EH (cell line): ENCODE measurements around the gene TPRG1.

Experiments
- DNase-seq: peaks from one replicate; pipeline ENCODE4 v3.0.0-alpha.2; 2015; ENCODE audit warnings: low read depth

TPRG1 gene, protein sequence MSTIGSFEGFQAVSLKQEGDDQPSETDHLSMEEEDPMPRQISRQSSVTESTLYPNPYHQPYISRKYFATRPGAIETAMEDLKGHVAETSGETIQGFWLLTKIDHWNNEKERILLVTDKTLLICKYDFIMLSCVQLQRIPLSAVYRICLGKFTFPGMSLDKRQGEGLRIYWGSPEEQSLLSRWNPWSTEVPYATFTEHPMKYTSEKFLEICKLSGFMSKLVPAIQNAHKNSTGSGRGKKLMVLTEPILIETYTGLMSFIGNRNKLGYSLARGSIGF

DNA sequence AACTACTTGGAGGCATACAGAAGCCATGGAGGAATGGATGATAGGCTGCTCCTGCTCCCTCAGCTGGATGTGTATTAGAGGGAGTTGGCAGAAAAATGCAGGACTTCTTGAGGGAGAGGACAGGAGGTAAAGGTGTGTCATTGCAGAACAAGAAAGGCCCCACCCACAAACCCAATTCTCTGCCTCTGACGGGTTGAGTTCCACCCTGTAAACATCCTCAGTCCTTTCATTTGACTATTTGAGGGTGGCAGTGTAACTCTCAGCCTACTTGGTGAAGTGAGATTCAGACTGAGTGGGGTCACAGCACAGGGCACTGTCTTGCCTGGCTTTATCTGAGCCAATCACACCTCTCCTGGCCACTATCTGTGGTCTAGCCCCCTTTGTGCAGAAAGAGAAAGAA lies at the start of gene TPRG1:
Gene TPRG1, plus strand, starts transcription at position 265 of the 400 bp plus-strand sequence. CDS start 35,414 bp downstream, outside the sequence.
- DNase-seq: no peak

DNA sequence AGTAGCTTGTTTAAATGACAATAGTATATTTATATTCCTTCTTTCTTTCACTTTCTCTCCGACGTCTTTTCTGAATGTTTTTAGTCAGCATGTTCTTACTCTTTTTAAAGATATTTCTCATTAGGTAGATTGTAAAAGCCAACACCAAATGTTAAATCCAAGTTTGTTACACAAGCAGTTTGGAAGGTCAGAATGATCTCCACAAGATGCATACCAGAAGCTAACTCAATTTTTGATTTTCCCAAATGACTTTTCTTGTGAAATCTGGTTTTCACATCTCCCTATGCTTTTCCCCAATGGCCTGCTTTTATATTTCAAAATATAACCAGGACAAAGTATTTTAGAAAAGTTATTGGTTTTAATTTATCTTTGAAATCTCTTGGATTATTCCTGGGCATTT lies 49.7 kb upstream of the TPRG1 start:
- no peak for DNase-seq

DNA sequence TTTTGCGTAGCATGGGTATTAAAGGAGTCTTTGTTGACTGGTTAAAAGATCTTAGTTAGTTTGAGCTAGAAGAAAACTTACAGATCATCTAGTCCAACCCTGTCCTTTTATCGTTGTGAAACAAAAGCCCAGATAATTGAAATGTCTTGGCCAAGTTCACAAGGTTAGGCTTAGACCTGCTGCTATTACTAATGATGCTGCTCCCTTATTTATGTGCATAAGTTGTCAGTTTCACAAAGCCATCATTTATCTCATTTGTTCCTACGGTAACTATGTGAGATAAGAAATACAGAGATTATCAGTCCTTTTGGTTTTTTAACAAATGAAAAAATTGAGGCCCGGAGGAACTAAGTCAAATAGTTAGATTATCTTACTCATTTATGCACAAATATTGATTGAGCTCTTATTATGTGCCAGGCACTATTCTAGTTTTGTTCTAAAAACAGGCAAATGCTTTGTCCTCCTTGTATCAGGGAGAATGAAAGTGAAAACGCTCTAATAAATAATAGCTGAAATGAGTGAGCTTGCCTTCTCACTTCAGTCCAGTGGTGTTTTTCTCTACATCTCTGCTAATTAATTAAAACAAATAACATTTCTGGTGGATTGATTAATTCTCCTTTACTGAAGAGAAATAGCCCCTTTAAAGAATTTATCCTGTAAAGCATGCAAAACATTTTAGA lies 49.1 kb upstream of the TPRG1 start:
- no peak for DNase-seq

DNA sequence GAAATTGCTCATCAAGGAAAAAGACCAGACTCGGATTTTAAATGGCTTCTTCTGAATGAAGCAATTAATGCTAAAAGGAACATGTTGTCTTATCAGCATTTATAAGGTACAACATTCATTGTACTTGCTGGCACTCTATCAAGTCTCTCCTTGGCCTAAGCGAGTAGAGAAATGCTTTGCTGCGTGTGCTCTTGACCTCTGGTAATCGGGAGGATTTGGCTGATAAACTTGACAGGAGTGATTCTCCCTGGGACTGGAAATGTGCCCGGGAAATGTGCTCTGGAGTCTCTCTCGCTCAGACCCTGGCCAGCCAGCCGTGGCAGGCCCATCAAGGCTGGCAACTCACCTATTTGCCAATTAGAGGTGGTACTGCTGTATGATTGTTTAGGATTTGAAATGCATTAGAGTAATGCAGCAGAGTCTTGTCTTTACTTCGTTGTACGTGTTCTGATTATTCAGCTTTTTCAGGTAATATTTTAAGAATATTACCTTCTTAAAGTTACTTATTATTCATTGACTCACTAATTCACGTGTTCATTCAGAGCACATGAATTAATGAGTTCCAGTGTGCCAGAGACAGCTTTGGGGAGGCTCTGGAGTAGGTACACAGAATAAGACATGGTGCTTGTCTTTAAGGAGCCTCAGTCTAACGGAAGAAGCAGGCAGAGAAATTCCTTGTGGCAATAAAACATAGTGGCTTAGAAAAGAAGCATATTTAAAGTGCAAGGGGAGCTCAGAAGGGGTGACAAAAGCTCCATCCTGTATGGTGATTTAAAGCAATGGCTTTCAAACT lies 48.0 kb upstream of the TPRG1 start:
- no peak for DNase-seq

DNA sequence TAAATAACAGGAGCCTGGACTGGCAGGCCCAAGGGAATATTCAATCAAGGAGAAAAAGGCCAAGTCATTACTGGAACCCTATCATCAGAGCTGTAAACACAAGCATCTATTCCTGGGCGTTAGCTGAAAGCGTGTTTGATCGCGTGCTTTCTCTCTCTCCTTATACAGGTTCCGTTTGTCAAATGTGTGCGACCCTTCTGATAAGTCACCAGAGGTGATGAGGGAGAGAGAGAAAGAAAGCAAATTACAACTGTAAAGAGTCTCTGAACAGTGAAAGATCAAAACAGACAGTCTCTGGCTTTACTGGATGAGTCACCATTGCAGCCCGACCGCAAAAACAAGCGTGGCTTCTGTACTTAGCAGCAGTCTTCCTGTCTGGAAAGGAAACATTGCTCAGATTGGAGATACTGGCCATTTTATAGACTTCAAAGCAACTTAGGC lies 39.5 kb upstream of the TPRG1 start:
- DNase-seq: peak; percentile 86

DNA sequence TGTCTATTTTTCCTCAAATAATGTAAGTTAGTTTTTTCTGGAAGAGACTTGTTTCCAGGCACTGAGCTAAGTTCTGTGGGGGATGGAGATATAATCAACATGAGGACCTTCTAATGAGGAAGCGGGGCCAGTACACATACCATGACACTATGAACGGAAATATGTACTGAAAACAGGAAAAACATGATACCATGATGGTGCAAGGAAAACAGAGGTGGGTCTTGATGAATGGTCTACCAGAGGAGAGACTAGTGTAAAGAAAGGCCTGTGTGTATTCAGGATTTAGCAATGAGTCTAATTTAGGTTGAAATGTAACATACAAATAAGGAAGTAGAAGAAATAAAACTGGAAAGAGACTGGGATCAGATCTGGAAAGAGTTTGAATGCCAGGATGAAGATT lies 38.9 kb upstream of the TPRG1 start:
- DNase-seq: no peak

DNA sequence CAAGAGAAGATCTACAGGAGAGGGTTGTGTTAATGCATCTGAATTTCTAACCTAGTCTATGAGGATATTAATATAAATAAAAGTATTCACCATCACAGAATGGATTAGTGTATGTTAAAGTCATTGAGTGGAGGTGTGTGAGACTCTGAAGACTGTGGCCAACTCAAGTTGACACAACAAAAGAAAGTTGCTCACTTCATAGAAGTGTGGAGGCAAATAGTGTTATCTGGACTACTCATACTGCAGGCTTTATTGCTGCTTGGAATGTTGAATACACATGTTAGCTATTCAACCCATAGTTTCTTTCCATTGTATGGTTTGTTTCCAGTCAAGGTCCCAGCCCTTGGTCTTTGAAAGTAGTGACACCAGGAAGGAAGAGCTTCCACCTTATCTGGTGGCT lies 38.0 kb upstream of the TPRG1 start:
- no peak for DNase-seq

DNA sequence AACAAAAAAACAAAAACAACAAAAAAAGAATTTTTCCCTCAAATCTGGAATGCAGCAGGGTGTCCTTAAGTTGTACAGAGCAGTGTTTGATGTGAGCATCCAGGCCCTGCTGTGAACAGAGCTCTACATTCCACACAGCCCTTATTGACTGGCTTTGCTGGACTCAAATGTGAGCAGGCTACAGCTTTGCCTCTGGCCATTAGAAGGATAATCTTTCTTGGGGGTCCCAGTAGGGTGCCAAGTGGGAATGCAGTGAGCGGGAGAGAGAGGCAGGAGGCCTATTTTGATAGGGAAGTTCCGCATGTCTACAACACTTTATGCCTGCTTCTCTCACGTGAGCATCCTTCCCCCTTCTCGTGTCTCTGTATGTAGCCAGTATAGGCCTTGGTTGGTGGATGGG lies 34.4 kb upstream of the TPRG1 start:
- DNase-seq: no peak

DNA sequence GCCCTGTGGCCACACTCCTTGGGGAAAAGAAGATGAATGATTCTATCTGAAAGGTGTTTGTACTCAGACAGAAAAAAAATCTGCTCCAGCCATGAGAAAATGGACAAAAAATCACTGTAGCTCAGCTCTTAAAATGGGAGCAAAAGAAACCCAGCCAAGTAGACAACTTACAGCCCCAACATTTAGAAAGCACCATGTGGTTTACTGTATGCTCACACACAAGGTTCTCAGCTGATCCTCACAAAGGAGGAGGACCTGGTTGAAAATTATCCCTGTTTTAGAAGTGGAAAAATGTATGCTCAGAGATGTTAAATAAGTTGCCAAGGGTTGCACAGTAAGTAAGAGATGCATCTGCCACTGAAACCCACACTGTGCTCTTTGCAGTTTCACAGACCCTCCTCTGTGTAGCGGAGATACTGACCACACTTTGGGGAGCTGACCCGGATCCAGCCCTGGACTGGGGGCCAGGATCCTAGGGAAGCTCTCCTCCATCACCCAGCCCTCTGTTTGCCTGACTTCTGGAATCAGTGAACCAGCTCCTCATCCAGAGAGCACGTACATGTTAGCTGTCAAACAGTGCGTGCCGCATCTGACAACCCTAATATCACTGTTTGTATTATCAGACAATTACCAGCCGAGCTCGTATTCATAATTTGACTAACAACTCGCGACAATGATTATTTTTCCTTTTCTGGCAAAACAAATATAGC lies 32.7 kb upstream of the TPRG1 start:
- DNase-seq: no peak

DNA sequence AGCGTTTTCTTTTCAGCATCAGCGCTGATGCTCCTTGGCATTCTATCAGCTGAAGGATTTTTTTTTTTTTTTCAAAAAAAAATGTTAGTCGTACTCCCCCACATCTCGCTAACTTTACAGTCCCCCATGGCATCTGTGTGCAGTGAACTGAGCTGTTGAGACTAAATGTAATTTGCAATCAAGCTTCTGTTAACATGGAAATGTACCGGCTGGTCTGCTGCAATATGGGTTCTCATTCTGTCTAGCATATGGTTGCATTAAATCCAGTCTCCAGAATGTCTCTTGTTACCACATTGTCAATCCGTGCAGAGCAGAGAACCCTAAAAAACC lies 32.2 kb upstream of the TPRG1 start:
- no peak for DNase-seq

DNA sequence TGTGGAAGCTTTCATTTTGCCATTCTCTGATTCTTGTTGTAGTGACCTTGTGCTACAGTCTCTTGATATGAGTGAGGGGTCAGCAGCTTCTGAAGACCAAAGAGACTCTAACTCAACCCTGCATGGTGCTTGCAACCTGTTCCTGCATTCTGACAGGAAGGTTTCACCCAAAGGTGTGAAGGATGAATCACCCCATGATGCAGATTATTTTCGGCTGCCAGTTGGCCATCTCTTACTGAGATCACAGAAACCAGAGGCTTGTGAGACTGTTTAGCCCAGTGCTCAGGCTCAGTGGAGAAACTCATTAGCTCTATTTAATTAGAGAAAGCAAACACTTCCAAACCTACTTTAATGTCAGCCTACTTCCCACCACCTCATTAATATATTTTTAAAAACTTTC lies 29.2 kb upstream of the TPRG1 start:
- DNase-seq: no peak

DNA sequence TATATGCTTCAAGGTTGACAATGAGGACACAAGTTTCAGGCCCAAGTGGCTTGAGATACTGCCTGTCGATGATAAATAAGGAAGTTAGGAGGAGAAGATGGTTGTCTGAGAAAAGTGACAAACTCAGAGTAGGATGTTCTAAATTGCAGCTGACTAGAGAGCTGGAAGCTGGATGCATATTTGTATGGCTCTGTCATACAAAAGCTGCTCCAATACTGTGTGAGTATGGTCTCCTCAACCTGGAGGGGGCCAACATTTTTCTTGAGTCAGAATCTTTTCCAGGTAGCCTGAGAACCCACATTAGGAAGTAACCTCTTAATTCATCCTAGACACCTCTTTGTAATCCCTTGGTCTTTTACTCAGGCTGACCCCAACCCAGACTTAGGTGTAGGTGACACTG lies 28.4 kb upstream of the TPRG1 start:
- no peak for DNase-seq

DNA sequence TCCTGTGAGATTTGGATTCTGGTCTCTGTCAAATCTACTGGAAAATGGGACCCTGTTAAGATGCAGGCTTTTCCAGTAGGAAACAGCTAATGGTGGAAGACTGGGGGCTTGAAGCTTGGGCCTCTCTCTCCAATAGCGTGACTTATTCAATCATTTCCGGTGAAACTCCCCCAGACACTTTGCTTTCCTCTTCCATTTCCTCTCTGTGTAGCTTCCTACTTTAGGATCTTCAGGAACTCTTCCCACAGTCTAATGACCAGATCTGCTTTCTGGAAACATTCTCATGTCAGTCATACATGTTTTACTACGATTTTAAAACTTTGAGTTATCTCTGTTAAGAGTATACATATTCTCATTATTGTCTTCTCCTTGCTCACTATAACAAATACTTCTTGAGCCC lies 28.0 kb upstream of the TPRG1 start:
- no peak for DNase-seq

DNA sequence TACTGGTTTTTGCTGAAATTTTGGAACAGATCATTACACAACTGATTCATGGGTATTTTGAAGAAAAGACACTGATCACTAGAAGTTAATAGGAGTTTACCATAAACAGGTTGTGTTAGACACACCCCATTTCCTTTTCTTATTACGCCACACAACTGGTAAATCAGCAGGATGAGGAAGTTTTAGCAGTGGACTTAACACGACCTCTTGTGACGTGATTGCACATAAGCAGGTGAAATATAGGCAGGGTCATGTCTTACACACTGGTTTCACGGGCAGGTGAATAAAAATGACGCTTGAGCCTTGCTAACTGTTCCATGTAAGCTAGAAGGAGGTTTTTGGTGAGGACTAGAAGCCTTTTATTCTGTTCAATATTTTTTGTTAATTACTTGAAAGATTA lies 27.1 kb upstream of the TPRG1 start:
- DNase-seq: peak; percentile 12

DNA sequence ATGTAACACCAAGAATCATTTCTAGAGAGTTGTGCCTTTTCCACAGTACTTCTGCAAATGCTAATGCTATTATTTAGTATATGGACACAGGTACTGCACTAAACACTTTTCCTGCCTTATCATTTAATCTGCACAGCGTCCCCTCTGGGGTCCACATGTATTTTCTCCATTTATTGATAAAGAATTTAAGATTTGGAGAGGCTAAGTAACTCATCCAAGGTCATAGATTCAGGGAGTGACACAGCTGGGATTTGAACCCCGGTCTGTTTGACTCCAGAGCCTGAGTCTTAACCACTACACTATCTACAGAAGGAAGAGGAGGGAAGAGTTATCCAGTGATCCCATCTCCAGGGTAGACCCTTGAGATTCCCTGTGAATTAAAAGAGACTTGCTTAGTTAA lies 24.9 kb upstream of the TPRG1 start:
- DNase-seq: peak; percentile 2

DNA sequence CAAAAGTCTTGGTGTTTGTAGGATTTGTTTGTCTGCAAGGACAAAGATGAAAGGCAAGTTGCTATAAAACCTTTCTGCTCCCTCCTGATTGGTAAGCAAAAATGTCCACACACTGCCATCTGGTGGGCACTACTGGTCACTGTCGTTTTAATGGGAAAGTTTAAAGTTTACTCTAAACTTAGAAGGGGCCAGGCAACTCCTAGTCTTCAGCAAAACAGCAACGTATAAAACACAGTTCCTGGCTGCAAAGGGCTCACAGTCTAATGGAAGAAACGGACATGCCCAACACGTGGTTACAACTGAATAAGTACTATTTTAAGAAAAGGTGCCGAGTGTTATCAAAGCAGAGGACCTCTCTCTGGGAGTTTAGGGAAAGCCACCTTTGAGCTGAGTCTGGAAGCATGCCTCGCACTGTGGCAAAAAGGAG lies 23.7 kb upstream of the TPRG1 start:
- peak; percentile 65 for DNase-seq

DNA sequence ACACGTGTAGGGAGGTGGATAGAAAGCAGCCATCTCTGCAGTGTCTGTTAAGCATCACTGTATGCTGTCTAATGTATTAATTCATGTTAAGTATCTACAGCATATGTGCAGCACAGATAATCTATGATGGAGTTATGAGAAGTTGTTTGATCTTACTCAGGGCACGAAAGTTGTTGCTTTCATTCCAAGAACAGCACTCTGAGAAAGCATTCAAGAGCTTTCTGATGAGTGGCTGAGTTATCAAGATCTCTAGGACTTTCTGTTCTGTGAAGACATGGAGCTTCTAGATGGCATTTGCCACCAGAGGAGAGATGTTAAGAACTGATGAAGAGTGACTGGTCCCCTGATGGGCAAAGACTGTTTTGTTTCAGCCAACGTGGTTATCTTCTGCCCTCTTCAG lies 22.6 kb upstream of the TPRG1 start:
- no peak for DNase-seq

DNA sequence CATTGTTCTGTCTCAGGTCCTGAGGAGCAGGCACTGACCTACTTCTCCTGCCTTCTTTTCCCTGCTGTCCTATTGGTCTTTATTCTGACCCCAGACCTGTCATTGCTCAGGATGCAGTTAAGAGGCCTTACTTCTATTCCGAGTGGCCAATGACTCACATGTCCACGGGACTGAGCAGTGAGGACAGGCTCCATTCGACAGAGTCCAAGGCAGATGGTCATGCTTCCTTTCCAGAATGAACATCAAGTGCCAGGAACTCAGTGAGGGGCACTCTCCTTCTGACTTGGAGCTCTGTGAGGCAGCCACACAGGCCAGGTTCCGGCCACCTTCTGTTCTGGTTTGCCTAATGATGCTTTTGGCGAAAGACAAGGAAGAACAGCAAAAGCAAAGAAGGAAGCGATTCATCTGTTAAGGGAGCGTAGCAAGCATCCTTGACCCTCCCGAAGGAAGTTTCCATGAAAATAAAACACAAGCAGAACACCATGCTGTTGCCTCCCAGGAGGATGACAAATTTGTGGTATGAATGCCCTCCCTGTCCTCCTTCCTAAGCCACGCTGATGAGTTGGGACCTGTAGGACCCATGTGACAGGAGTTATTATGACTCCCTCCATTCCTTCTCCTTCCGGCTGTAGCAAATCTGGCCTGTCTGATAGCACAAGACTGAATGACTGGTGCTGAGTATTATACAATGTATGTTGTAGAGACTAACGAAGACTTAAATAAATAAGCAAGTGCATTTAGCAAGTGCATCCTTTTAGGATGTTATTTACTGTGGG lies 14.4 kb upstream of the TPRG1 start:
- DNase-seq: no peak

DNA sequence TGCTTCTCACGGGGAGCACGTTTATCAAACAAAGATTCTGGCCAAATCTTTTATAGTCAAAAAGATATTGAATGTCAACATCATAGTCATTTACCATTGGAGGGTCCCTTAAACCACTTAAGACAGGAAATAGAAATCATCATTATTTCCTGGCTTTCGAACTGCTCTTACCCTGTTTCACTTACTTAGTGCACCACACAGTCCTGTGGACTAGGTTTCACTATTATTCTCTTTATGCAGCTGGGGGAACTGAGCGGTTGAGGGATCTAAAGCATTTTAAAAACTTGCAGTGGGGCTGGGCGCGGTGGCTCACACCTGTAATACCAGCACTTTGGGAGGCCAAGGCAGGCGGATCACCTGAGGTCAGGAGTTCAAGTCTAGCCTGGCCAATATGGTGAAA lies 13.7 kb upstream of the TPRG1 start:
- no peak for DNase-seq

DNA sequence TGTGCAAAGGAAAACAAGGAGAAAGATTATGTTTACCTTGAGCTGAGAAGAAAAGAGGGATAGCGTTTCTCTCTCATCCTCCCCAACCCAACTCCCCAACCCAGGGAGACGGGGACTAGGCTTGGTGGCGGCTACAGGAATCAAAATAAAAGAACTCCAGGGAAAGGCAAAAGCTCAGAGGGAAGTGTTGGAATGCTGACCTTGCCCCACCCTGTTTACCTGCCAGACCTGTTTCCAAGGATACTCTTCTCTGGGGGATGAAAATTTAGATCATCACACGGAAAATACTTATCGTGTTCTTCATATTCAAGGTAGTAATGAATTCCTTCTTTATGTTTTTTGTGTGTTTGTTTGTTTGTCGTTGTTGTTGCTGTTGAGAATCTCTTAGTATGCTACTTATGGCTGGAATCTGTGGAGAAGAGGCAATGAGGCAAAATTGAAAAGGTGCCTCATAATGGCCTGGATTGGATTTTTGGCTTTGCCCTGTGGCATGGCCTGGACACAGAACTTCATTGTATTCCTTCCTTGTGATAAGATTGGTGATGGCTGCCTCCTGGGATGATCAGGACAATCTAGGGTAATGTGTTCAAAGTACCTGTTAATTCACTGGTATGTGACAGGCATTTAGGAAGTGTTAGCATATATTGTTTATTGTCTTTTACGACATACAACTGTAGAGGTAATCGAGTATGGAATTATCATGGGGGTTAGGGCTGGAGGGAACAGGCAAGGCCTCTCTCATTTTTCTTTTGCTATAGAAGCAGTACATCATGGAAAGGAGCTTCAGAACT lies 11.1 kb upstream of the TPRG1 start:
- no peak for DNase-seq

DNA sequence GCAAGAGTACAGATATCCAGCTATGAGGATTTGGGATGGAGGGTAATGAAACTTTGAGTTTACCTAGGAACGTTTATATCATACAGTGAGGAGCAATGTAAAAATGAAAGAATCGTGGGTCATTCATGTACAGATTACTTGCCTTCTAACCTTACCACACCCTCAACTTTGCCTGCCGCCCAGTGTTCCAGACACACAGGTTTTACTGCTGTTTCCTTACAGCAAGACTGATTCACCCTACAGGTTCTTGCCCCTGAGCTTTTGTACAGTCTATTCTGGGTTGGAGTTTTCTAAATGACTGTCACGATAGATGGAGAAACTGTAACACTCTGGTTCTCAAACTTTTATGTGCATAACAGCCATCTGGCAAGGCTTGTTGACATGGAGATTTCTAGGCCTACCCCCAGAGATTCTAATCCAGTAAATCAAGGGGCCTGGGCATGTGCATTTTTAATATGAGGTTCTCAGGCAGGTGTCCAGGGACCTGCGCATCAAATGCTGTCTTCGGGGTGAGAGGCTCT lies 6.6 kb upstream of the TPRG1 start:
- DNase-seq: no peak
